ENCODE measurements around the gene SHISAL1. TPM values are rescaled to one million over a fixed set of nuclear protein-coding genes. Genes with fewer than 3 reads are reported as not detected.

Gene SHISAL1
- total RNA-seq, 1 experiment from 2014 or later, result not detected

GRCh38 chr22:44272401-44272771, 40.4 kb downstream of the SHISAL1 start:
- intact Hi-C loops (cut with micrococcal nuclease; ENCODE audit: unreplicated experiment), result no loop called here
- no peak for TF ChIP-seq CTCF (IDR thresholded peaks at IDR 0.05; ENCODE audit: insufficient read depth in 1 of 2, low read depth in 1 of 2, low read length in 1 of 2, severe bottlenecking in 1 of 2, unreplicated experiment in 1 of 2)
- H3K9me3 ChIP-seq, result no peaks in the 10 kb centered on the region
- no peaks in the 10 kb centered on the region for H3K4me1 ChIP-seq
- no TSS peak for BruUV-seq (replicated peaks)
- no peak overlapping the region for H3K4me3 ChIP-seq (ENCODE audit: low read depth, low read length)
- no peak for DNase-seq
- H3K4me3 Mint-ChIP-seq (ENCODE audit: unreplicated experiment), result no peak overlapping the region
- H3K4me1 Mint-ChIP-seq (ENCODE audit: low read depth, unreplicated experiment), result no peaks in the 10 kb centered on the region
- H3K9me3 Mint-ChIP-seq (ENCODE audit: unreplicated experiment), result no peaks in the 10 kb centered on the region
- H3K27me3 Mint-ChIP-seq (ENCODE audit: insufficient read depth, unreplicated experiment), result peaks cover 18% of the 10 kb centered on the region
- H3K27ac Mint-ChIP-seq (ENCODE audit: unreplicated experiment), result no peak overlapping the region
- no peaks in the 10 kb centered on the region; the same call in none of the 2 replicates for H3K27me3 ChIP-seq (replicated peaks; ENCODE audit: control insufficient read depth, insufficient read depth, low read length)
- H3K36me3 Mint-ChIP-seq (ENCODE audit: insufficient read depth, unreplicated experiment), result no peaks in the 10 kb centered on the region
- no peaks in the 10 kb centered on the region for H3K36me3 ChIP-seq (ENCODE audit: control insufficient read depth, insufficient read depth, low read length)
- POLR2A ChIA-PET, result no interaction called here
- CTCF ChIA-PET, result no interaction called here

- Histone ChIP-seq H3K27me3 (replicated peaks; ENCODE audit: control insufficient read depth, insufficient read depth, low read length) (no peaks in the 10 kb centered on the region; the same call in 1 of the 2 replicates), H3K36me3 (ENCODE audit: control insufficient read depth, insufficient read depth, low read length) (no peaks in the 10 kb centered on the region), H3K4me3 (ENCODE audit: low read depth, low read length) (no peak overlapping the region), H3K4me1 (no peaks in the 10 kb centered on the region), H3K9me3 (no peaks in the 10 kb centered on the region)
- no peak overlapping the region for H3K27ac Mint-ChIP-seq (ENCODE audit: unreplicated experiment)
- H3K4me3 Mint-ChIP-seq (ENCODE audit: unreplicated experiment), result no peak overlapping the region
- no peaks in the 10 kb centered on the region for H3K36me3 Mint-ChIP-seq (ENCODE audit: insufficient read depth, unreplicated experiment)
- peaks cover 18% of the 10 kb centered on the region for H3K27me3 Mint-ChIP-seq (ENCODE audit: insufficient read depth, unreplicated experiment)
- no peak for TF ChIP-seq CTCF (IDR thresholded peaks at IDR 0.05; ENCODE audit: insufficient read depth in 1 of 2, low read depth in 1 of 2, low read length in 1 of 2, severe bottlenecking in 1 of 2, unreplicated experiment in 1 of 2)
- ChIA-PET CTCF (no interaction called here), POLR2A (no interaction called here)
- intact Hi-C loops (cut with micrococcal nuclease; ENCODE audit: unreplicated experiment), result no loop called here
- no TSS peak for BruUV-seq (replicated peaks)
- DNase-seq, result no peak
- H3K4me1 Mint-ChIP-seq (ENCODE audit: low read depth, unreplicated experiment), result no peaks in the 10 kb centered on the region
- H3K9me3 Mint-ChIP-seq (ENCODE audit: unreplicated experiment), result no peaks in the 10 kb centered on the region
Measured at GRCh38 chr22:44271732-44272400, 40.9 kb downstream of the SHISAL1 start.

GRCh38 chr22:44271010-44271500, 41.7 kb downstream of the SHISAL1 start:
- H3K4me1 ChIP-seq, result no peaks in the 10 kb centered on the region
- Mint-ChIP-seq H3K27ac (ENCODE audit: unreplicated experiment) (no peak overlapping the region), H3K4me1 (ENCODE audit: low read depth, unreplicated experiment) (no peaks in the 10 kb centered on the region), H3K9me3 (ENCODE audit: unreplicated experiment) (no peaks in the 10 kb centered on the region), H3K27me3 (ENCODE audit: insufficient read depth, unreplicated experiment) (peaks cover 11% of the 10 kb centered on the region), H3K4me3 (ENCODE audit: unreplicated experiment) (no peak overlapping the region), H3K36me3 (ENCODE audit: insufficient read depth, unreplicated experiment) (no peaks in the 10 kb centered on the region)
- ChIA-PET POLR2A (no interaction called here), CTCF (no interaction called here)
- TF ChIP-seq CTCF (IDR thresholded peaks at IDR 0.05; ENCODE audit: insufficient read depth in 1 of 2, low read depth in 1 of 2, low read length in 1 of 2, severe bottlenecking in 1 of 2, unreplicated experiment in 1 of 2), result no peak
- BruUV-seq (replicated peaks), result no TSS peak
- intact Hi-C loops (cut with micrococcal nuclease; ENCODE audit: unreplicated experiment), result no loop called here
- DNase-seq, result no peak
- H3K9me3 ChIP-seq, result no peaks in the 10 kb centered on the region
- no peaks in the 10 kb centered on the region for H3K36me3 ChIP-seq (ENCODE audit: control insufficient read depth, insufficient read depth, low read length)
- H3K27me3 ChIP-seq (replicated peaks; ENCODE audit: control insufficient read depth, insufficient read depth, low read length), result no peaks in the 10 kb centered on the region; the same call in 1 of the 2 replicates
- H3K4me3 ChIP-seq (ENCODE audit: low read depth, low read length), result no peak overlapping the region

All from Caco-2 (cell line).